Measurements from ENCODE around the gene EIF4G3. TPM values are rescaled to one million over a fixed set of nuclear protein-coding genes. Genes with fewer than 3 reads are reported as not detected.

Gene EIF4G3
- total and polyA plus RNA-seq, 12 donors: 13.3 to 50.2 (median 36.1) TPM

GRCh38 chr1:20899154-20899972 is 277.3 kb downstream of the EIF4G3 start:
- WGBS, 2 donors: 96 to 98% methylated on average over 5 of the region's 5 CpGs
- Histone ChIP-seq H3K27ac (no peak overlapping the region), H3K27me3 (no peaks in the 10 kb centered on the region), H3K9me3 (no peaks in the 10 kb centered on the region), H3K36me3 (peaks cover 0 to 60% (median 3%) of the 10 kb centered on the region in 9 donors), H3K4me1 (no peaks in the 10 kb centered on the region), H3K4me3 (no peak overlapping the region)
- no peak for DNase-seq
- intact Hi-C loops (cut with DNase I): no loop called here
- no peak for ATAC-seq
- TF ChIP-seq CTCF (IDR thresholded peaks at IDR 0.05): no peak

GRCh38 chr1:20896826-20897225 is 279.9 kb downstream of the EIF4G3 start:
- no peak for ATAC-seq
- DNase-seq: no peak
- TF ChIP-seq CTCF (IDR thresholded peaks at IDR 0.05): no peak
- WGBS, 2 donors: 65 to 82% methylated on average over 1 of the region's 1 CpG
- Histone ChIP-seq H3K27ac (no peak overlapping the region), H3K9me3 (no peaks in the 10 kb centered on the region), H3K27me3 (no peaks in the 10 kb centered on the region), H3K4me3 (no peak overlapping the region), H3K36me3 (peaks cover 0 to 62% (median 19%) of the 10 kb centered on the region in 9 donors), H3K4me1 (no peaks in the 10 kb centered on the region)
- intact Hi-C loops (cut with DNase I): no loop called here

- no peak for DNase-seq
- Histone ChIP-seq H3K9me3 (no peaks in the 10 kb centered on the region), H3K4me1 (no peaks in the 10 kb centered on the region), H3K36me3 (peaks cover 0 to 79% (median 17%) of the 10 kb centered on the region in 9 donors), H3K27ac (no peak overlapping the region), H3K4me3 (no peak overlapping the region), H3K27me3 (no peaks in the 10 kb centered on the region)
- no peak for ATAC-seq
- no peak for TF ChIP-seq CTCF (IDR thresholded peaks at IDR 0.05)
- intact Hi-C loops (cut with DNase I): no loop called here
- 95 to 96% methylated on average over 1 of the region's 1 CpG for whole genome bisulfite sequencing, 2 donors
Observed at GRCh38 chr1:20893931-20894330, 282.8 kb downstream of the EIF4G3 start.

GRCh38 chr1:20891091-20891490 is 285.6 kb downstream of the EIF4G3 start:
- H3K9me3 ChIP-seq: no peaks in the 10 kb centered on the region
- intact Hi-C loops (cut with DNase I): no loop called here
- H3K4me1 ChIP-seq: no peaks in the 10 kb centered on the region
- no peak for ATAC-seq
- no peak overlapping the region for H3K27ac ChIP-seq
- no peaks in the 10 kb centered on the region for H3K27me3 ChIP-seq
- WGBS, 2 donors: 91 to 98% methylated on average over 1 of the region's 1 CpG
- H3K4me3 ChIP-seq: no peak overlapping the region
- TF ChIP-seq CTCF (IDR thresholded peaks at IDR 0.05): no peak
- no peak for DNase-seq
- peaks cover 0 to 76% (median 17%) of the 10 kb centered on the region in 9 donors for H3K36me3 ChIP-seq
